Tongue (tissue), 2 donors: ENCODE measurements around the gene CCDC28A. TPM values are rescaled to one million over a fixed set of nuclear protein-coding genes. Genes with fewer than 3 reads are reported as not detected.
"Not testable (repeated sequence)": the region's sequence is repeated elsewhere in the genome, so short reads cannot be mapped to it uniquely, and the experiment has no call there.

Experiments used
- DNase-seq: peaks from one replicate; pipeline ENCODE4 v3.0.0-alpha.2; 2015
- total RNA-seq: library from RNA; depleted of rRNA; stranded (reverse); fragments of >200 nt; gene quantifications from one replicate; pipeline ENCODE4 v1.2.3, GENCODE V29; 2014

Gene CCDC28A
- 17.7 TPM for total RNA-seq

GRCh38 chr6:138773177-138774091, at the start of gene CCDC28A:
TSS of gene CCDC28A (plus strand) at chr6:138773769. CDS start at chr6:138776121, 2,352 bp downstream.
- peak; percentile 98 for DNase-seq

- peak; percentile 7 for DNase-seq
These were observed 49.6 kb upstream of the CCDC28A start for GRCh38 chr6:138724015-138724414.

GRCh38 chr6:138726066-138726756, 47.4 kb upstream of the CCDC28A start:
- no peak for DNase-seq

- no peak for DNase-seq
These were observed 46.8 kb upstream of the CCDC28A start for GRCh38 chr6:138726757-138727097.

GRCh38 chr6:138727182-138727581, 46.4 kb upstream of the CCDC28A start:
- no peak for DNase-seq

GRCh38 chr6:138728662-138729061, 44.9 kb upstream of the CCDC28A start:
- peak; percentile 3 for DNase-seq

GRCh38 chr6:138730037-138730436, 43.5 kb upstream of the CCDC28A start:
- DNase-seq, result not testable (repeated sequence)

- no peak for DNase-seq
These were observed 39.0 kb upstream of the CCDC28A start for GRCh38 chr6:138734585-138734984.

- DNase-seq, result no peak
These were observed 36.9 kb upstream of the CCDC28A start for GRCh38 chr6:138736640-138737039.

GRCh38 chr6:138752017-138752416, 21.6 kb upstream of the CCDC28A start:
- DNase-seq, result no peak

- no peak for DNase-seq
These were observed 16.4 kb upstream of the CCDC28A start for GRCh38 chr6:138757136-138757535.

GRCh38 chr6:138765896-138766655, 7.5 kb upstream of the CCDC28A start:
- peak; percentile 69 for DNase-seq

GRCh38 chr6:138769102-138769676, 4.4 kb upstream of the CCDC28A start:
- DNase-seq, result no peak

- no peak for DNase-seq
These were observed 883 bp upstream of the CCDC28A start for GRCh38 chr6:138772596-138773176.

- peak; percentile 23 for DNase-seq
These were observed 801 bp downstream of the CCDC28A start for GRCh38 chr6:138774370-138774769.

- DNase-seq, result no peak
These were observed 3.1 kb downstream of the CCDC28A start for GRCh38 chr6:138776659-138777058.

- no peak for DNase-seq
These were observed 4.8 kb downstream of the CCDC28A start for GRCh38 chr6:138778331-138778730.

- DNase-seq, result no peak
These were observed 8.7 kb downstream of the CCDC28A start for GRCh38 chr6:138782243-138782642.

- DNase-seq, result no peak
These were observed 11.5 kb downstream of the CCDC28A start for GRCh38 chr6:138785079-138785478.

GRCh38 chr6:138785980-138786379, 12.4 kb downstream of the CCDC28A start:
- DNase-seq, result no peak

- DNase-seq, result no peak
These were observed 13.6 kb downstream of the CCDC28A start for GRCh38 chr6:138787138-138787537.
